Stimulated activated naive CD8-positive, alpha-beta T cell treated with anti-CD3 and anti-CD28 coated beads, Interleukin-15, amount 100 ng/mL, for 72 hours (primary cell): ENCODE measurements around the gene SEC31A.

ENCODE experiments used
- ATAC-seq: fragments of 150-1000 bp; cut with Tn5 transposase; 2 replicates; pipeline ENCODE4 v1.10.0; 2021; ENCODE audit warnings: mild to moderate bottlenecking, moderate library complexity
- DNase-seq, 2 donors: peaks; one replicate each; pipeline ENCODE4 v3.0.0; 2021 to 2022
- H3K27ac Mint-ChIP-seq, 2 donors: one replicate each; pipeline ENCODE4 v1.8.0; 2022; ENCODE audit warnings: mild to moderate bottlenecking in 2 of 2, mixed read lengths in 2 of 2, moderate library complexity in 2 of 2
- H3K27me3 Mint-ChIP-seq: one replicate; pipeline ENCODE4 v1.8.0; 2022; ENCODE audit warnings: mixed read lengths
- H3K4me1 Mint-ChIP-seq: one replicate; pipeline ENCODE4 v1.8.0; 2022; ENCODE audit warnings: mild to moderate bottlenecking, mixed read lengths
- H3K4me3 Mint-ChIP-seq, 2 donors: one replicate each; pipeline ENCODE4 v1.8.0; 2022; ENCODE audit warnings: mild to moderate bottlenecking in 2 of 2, mixed read lengths in 2 of 2, moderate library complexity in 1 of 2
- H3K9me3 Mint-ChIP-seq, 2 donors: one replicate each; pipeline ENCODE4 v1.8.0; 2022; ENCODE audit warnings: mixed read lengths in 2 of 2

Gene SEC31A

GRCh38 chr4:82776925-82777542 is 113.9 kb downstream of the SEC31A start:
- Mint-ChIP-seq H3K4me1 (peaks cover 6% of the 10 kb centered on the region), H3K4me3 (no peak overlapping the region), H3K27ac (no peak overlapping the region), H3K9me3 (no peaks in the 10 kb centered on the region), H3K27me3 (no peaks in the 10 kb centered on the region)
- no peak for ATAC-seq
- no peak for DNase-seq

DNA sequence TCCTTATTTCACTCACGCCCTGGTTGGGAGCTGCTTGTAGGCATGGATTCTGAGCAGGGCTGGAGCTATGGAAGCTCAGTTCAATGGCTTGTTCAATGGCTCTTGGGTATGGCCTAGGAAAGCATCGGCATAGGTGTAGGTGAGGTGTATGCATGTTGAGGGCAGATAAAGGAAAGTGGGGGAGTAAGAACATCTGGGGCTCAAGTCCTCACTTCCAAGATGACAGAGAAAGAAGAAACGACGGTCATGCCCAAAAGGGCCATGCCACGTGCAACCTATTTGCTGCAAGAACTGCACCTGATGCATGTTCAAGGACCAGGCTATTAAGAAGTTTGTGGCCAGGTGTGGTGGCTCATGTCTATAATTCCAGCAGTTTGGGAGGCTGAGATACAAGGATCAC is 115.7 kb downstream of the SEC31A start:
- DNase-seq (no peak), ATAC-seq (no peak)
- no peaks in the 10 kb centered on the region for H3K9me3 Mint-ChIP-seq
- H3K4me1 Mint-ChIP-seq: no peaks in the 10 kb centered on the region
- H3K4me3 Mint-ChIP-seq: no peak overlapping the region
- H3K27ac Mint-ChIP-seq: no peak overlapping the region
- no peaks in the 10 kb centered on the region for H3K27me3 Mint-ChIP-seq

DNA sequence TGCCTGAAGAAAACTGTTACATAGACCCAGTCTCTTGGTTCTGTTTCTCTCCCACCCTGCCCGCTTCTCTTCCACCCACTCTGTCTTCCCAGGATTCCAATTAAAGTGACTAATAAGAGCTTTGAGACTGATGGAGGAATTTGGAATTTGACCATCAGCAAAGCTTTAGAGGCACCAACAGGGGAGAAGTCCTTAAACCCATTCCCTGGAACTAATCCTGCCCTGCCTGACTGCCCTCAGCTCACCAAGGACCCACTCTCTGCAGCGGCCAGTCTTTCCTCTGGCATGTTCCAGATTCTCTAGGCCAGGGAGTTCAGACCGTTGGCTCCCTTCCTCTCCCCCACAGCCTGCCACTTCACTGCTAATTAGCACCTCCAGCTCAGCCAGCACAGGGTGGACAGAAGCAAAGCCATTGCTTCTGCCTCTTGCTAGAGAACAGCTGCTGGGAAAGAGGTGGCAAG is 116.2 kb downstream of the SEC31A start:
- Mint-ChIP-seq H3K9me3 (no peaks in the 10 kb centered on the region), H3K27me3 (no peaks in the 10 kb centered on the region), H3K27ac (no peak overlapping the region), H3K4me3 (no peak overlapping the region), H3K4me1 (no peaks in the 10 kb centered on the region)
- ATAC-seq: no peak
- no peak for DNase-seq

- DNase-seq (no peak), ATAC-seq (no peak)
- Mint-ChIP-seq H3K4me1 (no peaks in the 10 kb centered on the region), H3K4me3 (no peak overlapping the region), H3K27ac (no peak overlapping the region), H3K27me3 (no peaks in the 10 kb centered on the region), H3K9me3 (no peaks in the 10 kb centered on the region)
Measured at GRCh38 chr4:82773057-82773456, 117.9 kb downstream of the SEC31A start.

GRCh38 chr4:82770607-82771006 is 120.3 kb downstream of the SEC31A start:
- no peak for DNase-seq
- no peak overlapping the region for H3K27ac Mint-ChIP-seq
- ATAC-seq: no peak
- H3K4me1 Mint-ChIP-seq: no peaks in the 10 kb centered on the region
- peaks cover 14 to 17% of the 10 kb centered on the region in 2 donors for H3K9me3 Mint-ChIP-seq
- H3K27me3 Mint-ChIP-seq: no peaks in the 10 kb centered on the region
- no peak overlapping the region for H3K4me3 Mint-ChIP-seq
